T-cell (primary cell): ENCODE measurements around the gene SYT13. TPM values are rescaled to one million over a fixed set of nuclear protein-coding genes. Genes with fewer than 3 reads are reported as not detected.

Source experiments
- ATAC-seq, 4 experiments: fragments of 200-7000 bp in 3 of 4; fragments of 150-1000 bp in 1 of 4; cut with Tn5 transposase; replicated peaks in 1 of 4; 1 replicate in 3 of 4; 2 replicates in 1 of 4; pipeline ENCODE4 v1.10.0; 2021; ENCODE audit warnings: moderate library complexity in 3 of 4, mild to moderate bottlenecking in 2 of 4, moderate number of reproducible peaks in 1 of 4
- CTCF ChIA-PET, 2 donors: fragments of 300-600 bp; sonication (Branson Sonifier 250); formaldehyde crosslinking; loops; one replicate each; lab custom pipeline; 2022; ENCODE audit warnings: antibody characterized with exemption in 2 of 2; lab: Charles Lee
- POLR2A ChIA-PET, 2 donors: fragments of 300-600 bp; sonication (Branson Sonifier 250); formaldehyde crosslinking; loops; one replicate each; lab custom pipeline; 2022; ENCODE audit warnings: antibody characterized with exemption in 2 of 2; lab: Charles Lee
- DNase-seq, 35 experiments: peaks; one replicate each; pipeline versions ENCODE4 v3.0.0 to v3.0.0-alpha.2; 2013 to 2023
- H3K27ac ChIP-seq: one replicate; pipeline ENCODE4 v1.5.1; 2013; ENCODE audit warnings: low read length
- H3K27me3 ChIP-seq, 2 experiments: replicated peaks in 1 of 2; 1 replicate in 1 of 2; 2 replicates in 1 of 2; pipeline versions ENCODE4 v1.6.1 to v1.7.0; 2013; ENCODE audit warnings: low read length in 1 of 2, mixed read lengths in 1 of 2; ENCODE audit not compliant: control insufficient read depth in 2 of 2, insufficient read depth in 2 of 2; ENCODE audit errors: extremely low read depth in 1 of 2
- H3K36me3 ChIP-seq, 2 donors: 1 replicate in 1 of 2; 2 replicates in 1 of 2; pipeline versions ENCODE4 v1.6.1 to v1.7.0; 2013; ENCODE audit warnings: low read length in 1 of 2; ENCODE audit not compliant: control insufficient read depth in 2 of 2, insufficient read depth in 1 of 2; ENCODE audit errors: extremely low read depth in 1 of 2
- H3K4me1 ChIP-seq, 2 experiments: 1 replicate in 1 of 2; 2 replicates in 1 of 2; pipeline versions ENCODE4 v1.6.1 to v1.7.0; 2013; ENCODE audit warnings: low read length in 2 of 2, mixed read lengths in 1 of 2; ENCODE audit not compliant: insufficient read depth in 2 of 2, control insufficient read depth in 1 of 2; ENCODE audit errors: extremely low read depth in 1 of 2
- H3K4me3 ChIP-seq, 2 donors: 1 replicate in 1 of 2; 2 replicates in 1 of 2; pipeline versions ENCODE4 v1.5.1 to v1.7.0; 2013; ENCODE audit warnings: mild to moderate bottlenecking in 2 of 2, low read length in 1 of 2, moderate library complexity in 1 of 2; ENCODE audit not compliant: control insufficient read depth in 1 of 2; ENCODE audit errors: extremely low read depth in 1 of 2
- H3K9me3 ChIP-seq: 2 replicates; pipeline ENCODE4 v1.7.0; 2013
- H3K27ac Mint-ChIP-seq, 2 donors: one replicate each; pipeline ENCODE4 v1.8.0; 2020 to 2021; ENCODE audit warnings: mild to moderate bottlenecking in 2 of 2, mixed read lengths in 2 of 2
- H3K27me3 Mint-ChIP-seq, 2 donors: one replicate each; pipeline ENCODE4 v1.8.0; 2021 to 2022; ENCODE audit warnings: mixed read lengths in 2 of 2
- H3K36me3 Mint-ChIP-seq: one replicate; pipeline ENCODE4 v1.8.0; 2021; ENCODE audit warnings: mixed read lengths
- H3K4me1 Mint-ChIP-seq, 3 donors: one replicate each; pipeline ENCODE4 v1.8.0; 2020 to 2022; ENCODE audit warnings: mixed read lengths in 3 of 3, mild to moderate bottlenecking in 1 of 3
- H3K4me3 Mint-ChIP-seq, 3 donors: one replicate each; pipeline ENCODE4 v1.8.0; 2020 to 2022; ENCODE audit warnings: mild to moderate bottlenecking in 3 of 3, mixed read lengths in 3 of 3, moderate library complexity in 3 of 3
- H3K9me3 Mint-ChIP-seq, 3 donors: one replicate each; pipeline ENCODE4 v1.8.0; 2020 to 2022; ENCODE audit warnings: mixed read lengths in 3 of 3
- WGBS: methylation state at CpG from one replicate; pipeline ENCODE4 v1.1.5; 2013; ENCODE audit warnings: missing lambda C conversion rate; ENCODE audit not compliant: insufficient coverage; 5-methylcytosine and 5-hydroxymethylcytosine counted together
- total RNA-seq, 35 experiments: library from RNA in 6 of 35; stranded (reverse) in 6 of 35; fragments of 120-200 nt in 1 of 35; gene quantifications; one replicate each; pipeline versions ENCODE4 v1.2.1 to v1.2.4 and lab custom pipeline; 2013 to 2026

SYT13 gene
- total RNA-seq, 5 donors from 2014 or later (not counting 1 experiment from before 2014, with no cell fraction given): 0.03 to 0.20 (median 0.18) TPM; not detected in 2

DNA sequence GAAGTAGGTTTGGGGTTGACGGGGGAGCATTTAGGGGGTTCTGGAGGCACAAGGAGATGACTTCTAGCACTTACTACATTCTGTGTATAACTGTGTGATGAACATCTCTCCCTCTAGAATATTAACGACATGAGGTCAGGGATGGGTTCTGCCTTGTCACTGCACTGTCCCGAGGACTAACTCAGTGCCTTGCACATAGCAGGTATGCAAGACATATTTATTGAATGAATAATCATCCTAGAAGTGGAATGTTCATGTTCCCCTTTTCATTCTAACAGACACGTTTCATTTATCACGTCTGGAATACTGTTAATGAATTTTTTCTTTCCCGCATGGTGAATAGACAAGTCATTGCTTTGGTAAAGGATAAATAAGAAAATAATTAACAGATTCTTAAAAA lies 12.6 kb downstream of the SYT13 start:
- DNase-seq (no peak), ATAC-seq (no peak)
- Histone ChIP-seq H3K27ac (no peak overlapping the region), H3K27me3 (peaks cover 2 to 16% of the 10 kb centered on the region in 2 experiments), H3K9me3 (no peaks in the 10 kb centered on the region), H3K36me3 (no peaks in the 10 kb centered on the region), H3K4me1 (no peaks in the 10 kb centered on the region), H3K4me3 (no peak overlapping the region)
- H3K4me1 Mint-ChIP-seq: no peaks in the 10 kb centered on the region
- POLR2A ChIA-PET: no interaction called here
- no peak overlapping the region for H3K4me3 Mint-ChIP-seq
- no peaks in the 10 kb centered on the region for H3K9me3 Mint-ChIP-seq
- H3K27me3 Mint-ChIP-seq: peaks cover 41 to 42% of the 10 kb centered on the region in 2 donors
- no peak overlapping the region for H3K27ac Mint-ChIP-seq
- CTCF ChIA-PET: no interaction called here
- no peaks in the 10 kb centered on the region for H3K36me3 Mint-ChIP-seq
- no CpG with 5 or more reads among the region's 6 CpGs for WGBS

DNA sequence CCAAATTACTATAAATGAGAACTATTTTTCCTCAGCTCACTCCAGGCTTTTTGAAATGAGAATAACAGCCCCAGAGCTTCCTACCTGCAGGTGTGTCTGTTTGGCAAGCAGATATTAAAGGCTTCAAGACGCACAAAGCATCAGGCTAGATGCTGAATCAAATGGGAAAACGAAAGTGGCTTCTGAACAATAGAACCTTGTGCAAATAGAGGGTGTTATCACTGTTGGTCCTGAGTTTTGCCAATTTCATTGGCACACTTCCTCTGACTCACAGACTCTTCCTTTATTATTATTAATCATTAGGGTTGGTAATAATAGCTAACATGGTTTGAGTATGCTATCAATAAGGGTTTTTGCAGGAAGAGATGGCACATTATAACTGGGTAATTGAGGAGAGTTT lies 13.4 kb downstream of the SYT13 start:
- H3K27ac ChIP-seq: no peak overlapping the region
- H3K27me3 ChIP-seq: peaks cover 2 to 23% of the 10 kb centered on the region in 2 experiments
- no peak for ATAC-seq
- H3K4me1 Mint-ChIP-seq: no peaks in the 10 kb centered on the region
- no peaks in the 10 kb centered on the region for H3K36me3 ChIP-seq
- POLR2A ChIA-PET: no interaction called here
- H3K4me3 Mint-ChIP-seq: no peak overlapping the region
- H3K4me3 ChIP-seq: no peak overlapping the region
- CTCF ChIA-PET: no interaction called here
- DNase-seq: no peak
- peaks cover 43 to 45% of the 10 kb centered on the region in 2 donors for H3K27me3 Mint-ChIP-seq
- H3K4me1 ChIP-seq: no peaks in the 10 kb centered on the region
- H3K36me3 Mint-ChIP-seq: no peaks in the 10 kb centered on the region
- no peaks in the 10 kb centered on the region for H3K9me3 ChIP-seq
- H3K27ac Mint-ChIP-seq: no peak overlapping the region
- WGBS: no CpG with 5 or more reads among the region's 2 CpGs
- H3K9me3 Mint-ChIP-seq: no peaks in the 10 kb centered on the region

DNA sequence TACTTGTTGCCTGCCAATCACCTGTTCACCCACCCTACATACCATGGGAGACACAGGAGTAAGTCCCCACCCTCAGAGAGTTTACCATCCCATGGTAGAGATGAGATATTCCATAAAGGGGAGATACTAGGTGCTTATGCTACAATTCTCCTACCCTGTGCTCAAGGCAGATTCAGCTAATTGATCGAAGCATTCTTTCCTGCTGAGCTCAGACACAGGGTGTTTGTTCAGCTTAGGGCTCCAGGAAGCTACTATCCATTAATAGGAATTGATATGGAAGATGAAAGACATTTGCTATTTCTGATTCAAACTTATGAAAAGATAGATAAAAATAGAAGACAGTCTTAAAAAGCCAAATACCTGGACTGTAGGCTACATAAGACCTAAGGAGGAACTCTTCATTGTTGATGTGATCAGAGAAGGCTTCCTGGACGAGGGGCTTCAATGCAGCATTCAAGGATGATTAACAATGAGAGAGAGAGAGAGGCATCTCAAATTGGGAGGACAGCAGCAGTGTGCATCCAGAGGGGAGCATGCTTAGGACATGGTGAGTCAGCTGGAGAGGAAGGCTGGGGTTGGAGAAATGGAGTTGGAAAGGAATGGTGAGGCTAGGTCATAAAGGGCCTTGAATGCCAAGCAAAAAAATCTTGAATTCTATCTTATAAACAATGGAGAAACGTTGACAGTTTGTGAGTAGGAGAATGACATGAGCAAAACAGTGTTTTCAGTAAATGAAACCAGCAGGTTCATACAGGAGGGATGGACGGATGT lies 15.0 kb downstream of the SYT13 start:
- no peaks in the 10 kb centered on the region for H3K9me3 Mint-ChIP-seq
- Histone ChIP-seq H3K27ac (no peak overlapping the region), H3K27me3 (peaks cover 2 to 29% of the 10 kb centered on the region in 2 experiments), H3K4me3 (no peak overlapping the region), H3K4me1 (no peaks in the 10 kb centered on the region), H3K36me3 (no peaks in the 10 kb centered on the region), H3K9me3 (no peaks in the 10 kb centered on the region)
- no peaks in the 10 kb centered on the region for H3K4me1 Mint-ChIP-seq
- POLR2A ChIA-PET: interaction anchor here in 1 of 2 donors (0.5 kb wide), 1 partner anchor 744 kb away, joined by 3 read pairs; no protein-coding TSS in a partner anchor
- no peaks in the 10 kb centered on the region for H3K36me3 Mint-ChIP-seq
- H3K4me3 Mint-ChIP-seq: no peak overlapping the region
- 45% methylated on average over 1 of the region's 4 CpGs for WGBS
- peaks cover 46 to 49% of the 10 kb centered on the region in 2 donors for H3K27me3 Mint-ChIP-seq
- DNase-seq (no peak), ATAC-seq (no peak)
- no peak overlapping the region for H3K27ac Mint-ChIP-seq
- CTCF ChIA-PET: no interaction called here

DNA sequence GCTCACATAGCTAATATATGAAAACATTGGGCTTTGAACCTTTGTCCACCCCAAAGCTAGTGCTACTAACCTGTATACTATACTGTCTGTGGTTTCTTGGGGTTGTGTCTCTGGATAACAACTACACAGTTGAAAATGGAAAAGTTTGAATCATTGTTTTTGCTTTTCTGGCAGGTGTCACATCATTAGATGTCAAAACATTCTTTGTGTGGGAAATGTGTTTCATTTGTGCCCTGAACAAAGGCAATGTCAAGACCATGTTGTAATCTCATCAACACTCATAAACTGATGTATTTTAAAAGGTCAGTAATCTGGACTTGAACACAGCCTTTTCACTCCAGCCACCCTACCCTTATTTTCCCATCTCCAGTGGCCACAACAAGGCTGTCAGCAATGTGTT lies 16.5 kb downstream of the SYT13 start:
- H3K4me3 Mint-ChIP-seq: no peak overlapping the region
- Histone ChIP-seq H3K27me3 (peaks cover 2 to 26% of the 10 kb centered on the region in 2 experiments), H3K4me1 (no peaks in the 10 kb centered on the region), H3K36me3 (no peaks in the 10 kb centered on the region), H3K4me3 (no peak overlapping the region), H3K9me3 (no peaks in the 10 kb centered on the region), H3K27ac (no peak overlapping the region)
- H3K36me3 Mint-ChIP-seq: no peaks in the 10 kb centered on the region
- H3K9me3 Mint-ChIP-seq: no peaks in the 10 kb centered on the region
- POLR2A ChIA-PET: no interaction called here
- DNase-seq: no peak
- ATAC-seq: no peak
- H3K4me1 Mint-ChIP-seq: no peaks in the 10 kb centered on the region
- H3K27me3 Mint-ChIP-seq: peaks cover 46 to 51% of the 10 kb centered on the region in 2 donors
- CTCF ChIA-PET: no interaction called here
- H3K27ac Mint-ChIP-seq: no peak overlapping the region

DNA sequence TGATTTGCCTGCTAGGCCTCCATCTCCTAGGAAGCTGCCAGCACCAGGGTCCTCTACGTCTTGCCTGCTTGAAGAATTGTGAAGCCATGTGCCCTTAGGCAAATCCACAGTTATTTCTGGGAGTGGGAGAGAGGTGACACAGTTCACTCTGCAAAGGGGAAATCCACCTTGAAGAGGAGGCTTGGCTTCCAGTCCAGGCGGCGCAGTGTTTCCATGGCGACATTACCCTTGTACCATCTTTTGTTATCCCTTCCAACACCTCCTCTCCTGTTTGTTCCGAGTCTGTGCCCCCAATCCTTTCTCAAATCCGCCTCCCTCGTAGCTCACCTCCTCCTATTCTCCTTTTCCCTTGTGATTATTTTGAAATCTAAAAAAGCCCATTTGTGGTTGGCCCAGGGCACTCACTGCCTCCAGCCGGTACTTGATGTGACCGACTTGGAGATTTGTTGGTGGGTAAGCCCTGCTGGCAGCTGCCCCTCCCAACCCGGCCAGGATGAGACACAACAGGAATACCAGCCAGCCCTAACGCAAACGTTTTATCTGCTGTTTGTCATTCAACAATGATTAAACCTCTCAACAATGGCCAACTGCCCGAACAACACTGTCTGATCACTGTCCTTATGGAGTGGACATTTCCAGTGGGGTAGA lies 18.4 kb downstream of the SYT13 start:
- ChIA-PET CTCF (no interaction called here), POLR2A (no interaction called here)
- Histone ChIP-seq H3K4me1 (no peaks in the 10 kb centered on the region), H3K27me3 (peaks cover 2 to 30% of the 10 kb centered on the region in 2 experiments), H3K4me3 (no peak overlapping the region), H3K27ac (no peak overlapping the region), H3K36me3 (no peaks in the 10 kb centered on the region), H3K9me3 (no peaks in the 10 kb centered on the region)
- Mint-ChIP-seq H3K4me1 (no peaks in the 10 kb centered on the region), H3K4me3 (no peak overlapping the region), H3K36me3 (no peaks in the 10 kb centered on the region), H3K27ac (no peak overlapping the region), H3K27me3 (peaks cover 48 to 60% of the 10 kb centered on the region in 2 donors), H3K9me3 (no peaks in the 10 kb centered on the region)
- DNase-seq (no peak), ATAC-seq (no peak)
- 90% methylated on average over 7 of the region's 13 CpGs for WGBS

DNA sequence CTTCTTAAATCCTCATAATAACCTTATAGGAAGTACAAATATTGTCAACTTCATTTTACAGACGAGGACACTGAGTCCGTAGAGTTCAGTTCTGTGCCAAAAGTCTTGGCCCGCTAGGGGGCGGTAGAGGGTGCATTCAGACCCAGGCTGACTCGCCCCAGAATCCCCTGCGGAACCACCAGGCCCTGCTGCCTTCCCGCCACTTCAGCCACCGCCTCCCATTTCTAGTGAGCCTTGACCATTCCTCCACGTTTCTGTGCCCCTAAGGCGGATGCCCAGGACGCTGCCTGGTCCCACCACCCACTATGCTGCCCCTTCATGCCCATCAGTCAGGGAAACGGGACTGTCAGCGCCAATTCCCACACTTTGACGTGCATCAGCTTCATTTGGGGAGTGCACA lies 19.1 kb downstream of the SYT13 start:
- Histone ChIP-seq H3K4me1 (no peaks in the 10 kb centered on the region), H3K27me3 (peaks cover 0 to 35% of the 10 kb centered on the region in 2 experiments), H3K4me3 (no peak overlapping the region), H3K27ac (no peak overlapping the region), H3K36me3 (no peaks in the 10 kb centered on the region), H3K9me3 (no peaks in the 10 kb centered on the region)
- WGBS: 70% methylated on average over 11 of the region's 14 CpGs
- Mint-ChIP-seq H3K4me1 (no peaks in the 10 kb centered on the region), H3K27me3 (peaks cover 48 to 64% of the 10 kb centered on the region in 2 donors), H3K36me3 (no peaks in the 10 kb centered on the region), H3K4me3 (no peak overlapping the region), H3K9me3 (no peaks in the 10 kb centered on the region), H3K27ac (no peak overlapping the region)
- peak in 3 of 35 experiments; percentile 7 to 46 (median 7) for DNase-seq
- ChIA-PET POLR2A (no interaction called here), CTCF (no interaction called here)
- no peak for ATAC-seq
